ENCODE measurements around the gene ANO7.

The ANO7 gene

GRCh38 chr2:241270531-241270930, 82.1 kb downstream of the ANO7 start:
- Histone ChIP-seq H3K36me3 (ENCODE audit: control insufficient read depth, low read length) (peaks cover 22% of the 10 kb centered on the region), H3K4me3 (ENCODE audit: low read length) (no peak overlapping the region), H3K4me1 (ENCODE audit: control insufficient read depth, low read length) (peaks cover 20% of the 10 kb centered on the region), H3K27ac (ENCODE audit: low read depth, low read length) (no peak overlapping the region), H3F3A (ENCODE audit: control insufficient read depth, insufficient read depth) (no peaks in the 10 kb centered on the region), H4K20me1 (ENCODE audit: control insufficient read depth, insufficient read depth, low read depth, low read length) (peaks cover 11% of the 10 kb centered on the region), H3K79me2 (ENCODE audit: control insufficient read depth, low read length) (peaks cover 84% of the 10 kb centered on the region), H3K9me2 (replicated peaks; ENCODE audit: control insufficient read depth, low read length) (no peaks in the 10 kb centered on the region), H3K9me3 (ENCODE audit: control insufficient read depth, insufficient read depth, low read length) (no peaks in the 10 kb centered on the region; the same call in 1 of the 2 replicates), H3K27me3 (ENCODE audit: control insufficient read depth, low read length) (no peaks in the 10 kb centered on the region), H3K4me2 (ENCODE audit: low read length) (no peak overlapping the region)
- TF ChIP-seq CTCF (IDR thresholded peaks at IDR 0.05; ENCODE audit: low read depth, low read length, poor library complexity, severe bottlenecking) = no peak
- no peak for TF ChIP-seq EZH2phosphoT487 (IDR thresholded peaks at IDR 0.05; ENCODE audit: borderline replicate concordance, low read length)

- Histone ChIP-seq H3K79me2 (ENCODE audit: control insufficient read depth, low read length) (peaks cover 93% of the 10 kb centered on the region), H3K36me3 (ENCODE audit: control insufficient read depth, low read length) (peaks cover 12% of the 10 kb centered on the region), H3K4me2 (ENCODE audit: low read length) (peak overlapping the region; percentile 62), H3K27ac (ENCODE audit: low read depth, low read length) (no peak overlapping the region), H3K4me3 (ENCODE audit: low read length) (peak overlapping the region; percentile 65), H3K9me2 (replicated peaks; ENCODE audit: control insufficient read depth, low read length) (no peaks in the 10 kb centered on the region), H3F3A (ENCODE audit: control insufficient read depth, insufficient read depth) (no peaks in the 10 kb centered on the region), H4K20me1 (ENCODE audit: control insufficient read depth, insufficient read depth, low read depth, low read length) (peaks cover 11% of the 10 kb centered on the region), H3K4me1 (ENCODE audit: control insufficient read depth, low read length) (peaks cover 20% of the 10 kb centered on the region), H3K9me3 (ENCODE audit: control insufficient read depth, insufficient read depth, low read length) (no peaks in the 10 kb centered on the region; the same call in 1 of the 2 replicates), H3K27me3 (ENCODE audit: control insufficient read depth, low read length) (no peaks in the 10 kb centered on the region)
- TF ChIP-seq CTCF (IDR thresholded peaks at IDR 0.05; ENCODE audit: low read depth, low read length, poor library complexity, severe bottlenecking) (no peak), EZH2phosphoT487 (IDR thresholded peaks at IDR 0.05; ENCODE audit: borderline replicate concordance, low read length) (no peak)
Measured at GRCh38 chr2:241271706-241272302, 83.3 kb downstream of the ANO7 start.

- Histone ChIP-seq H3K4me2 (ENCODE audit: low read length) (peak overlapping the region; percentile 72), H3K4me1 (ENCODE audit: control insufficient read depth, low read length) (peaks cover 20% of the 10 kb centered on the region), H3K79me2 (ENCODE audit: control insufficient read depth, low read length) (peaks cover 93% of the 10 kb centered on the region), H3K27me3 (ENCODE audit: control insufficient read depth, low read length) (no peaks in the 10 kb centered on the region), H3K9me3 (ENCODE audit: control insufficient read depth, insufficient read depth, low read length) (no peaks in the 10 kb centered on the region; the same call in 1 of the 2 replicates), H3F3A (ENCODE audit: control insufficient read depth, insufficient read depth) (no peaks in the 10 kb centered on the region), H3K36me3 (ENCODE audit: control insufficient read depth, low read length) (peaks cover 4% of the 10 kb centered on the region), H3K9me2 (replicated peaks; ENCODE audit: control insufficient read depth, low read length) (no peaks in the 10 kb centered on the region), H3K27ac (ENCODE audit: low read depth, low read length) (no peak overlapping the region), H4K20me1 (ENCODE audit: control insufficient read depth, insufficient read depth, low read depth, low read length) (peaks cover 11% of the 10 kb centered on the region), H3K4me3 (ENCODE audit: low read length) (peak overlapping the region; percentile 72)
- TF ChIP-seq EZH2phosphoT487 (IDR thresholded peaks at IDR 0.05; ENCODE audit: borderline replicate concordance, low read length) = no peak
- no peak for TF ChIP-seq CTCF (IDR thresholded peaks at IDR 0.05; ENCODE audit: low read depth, low read length, poor library complexity, severe bottlenecking)
Measured at GRCh38 chr2:241272303-241273209, 84.1 kb downstream of the ANO7 start.

Measured in DOHH2 (cell line).